NCI-H1694 (cell line): ENCODE data around the gene HYCC1.
"Not testable (repeated sequence)": the region's sequence is repeated elsewhere in the genome, so short reads cannot be mapped to it uniquely, and the experiment has no call there.

Source experiments
- DNase-seq: peaks from one replicate; lab custom pipeline; 2025; lab: John Stamatoyannopoulos, UW

Gene HYCC1

GRCh38 chr7:23013715-23014649 is at the start of gene HYCC1:
HYCC1 (minus strand) TSS chr7:23014130; CDS start chr7:22991111, 23,019 bp downstream.
- DNase-seq, result peak; percentile 97

DNA sequence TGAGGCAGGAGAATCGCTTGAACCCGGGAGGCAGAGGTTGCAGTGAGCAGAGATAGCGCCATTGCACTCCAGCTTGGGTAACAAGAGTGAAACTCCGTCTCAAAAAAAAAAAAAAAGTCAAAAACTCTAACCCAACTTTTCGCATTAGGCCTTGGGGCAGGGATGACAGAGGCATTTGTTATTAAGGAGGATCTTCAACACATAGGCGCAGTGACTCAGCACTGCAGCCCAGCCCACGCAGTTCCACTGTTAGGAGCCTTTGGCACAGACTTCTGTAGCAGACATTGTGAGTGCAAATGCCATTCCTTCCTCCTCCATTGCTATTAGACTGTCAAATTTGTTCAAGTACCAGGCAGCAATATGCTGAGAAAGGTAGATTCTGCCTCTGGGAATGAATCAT is 48.5 kb upstream of the HYCC1 start:
- DNase-seq, result no peak

DNA sequence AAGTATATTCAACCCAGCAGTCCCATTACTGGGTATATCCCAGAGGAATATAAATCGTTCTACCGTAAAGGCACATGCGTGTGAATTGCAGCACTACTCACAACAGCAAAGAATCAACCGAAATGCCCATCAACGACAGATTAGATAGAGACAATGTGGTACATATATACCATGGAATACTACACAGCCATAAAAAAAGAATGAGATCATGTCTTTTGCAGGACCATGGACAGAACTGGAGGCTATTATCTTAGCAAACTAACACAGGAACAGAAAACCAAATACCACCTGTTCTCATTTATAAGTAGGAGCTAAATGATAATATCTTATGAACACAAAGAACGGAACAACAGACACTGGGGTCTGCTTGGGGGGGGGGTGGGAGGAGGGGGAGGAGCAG is 47.4 kb upstream of the HYCC1 start:
- DNase-seq, result no peak

- no peak for DNase-seq
Observed at GRCh38 chr7:23058408-23059096, 44.6 kb upstream of the HYCC1 start.

GRCh38 chr7:23055582-23056178 is 41.8 kb upstream of the HYCC1 start:
- peak; percentile 64 for DNase-seq

GRCh38 chr7:23051124-23051485 is 37.2 kb upstream of the HYCC1 start:
- DNase-seq, result not testable (repeated sequence)

- DNase-seq, result not testable (repeated sequence)
Observed at GRCh38 chr7:23046336-23046735, 32.4 kb upstream of the HYCC1 start.

GRCh38 chr7:23045086-23045485 is 31.2 kb upstream of the HYCC1 start:
- not testable (repeated sequence) for DNase-seq

- no peak for DNase-seq
Observed at GRCh38 chr7:23044581-23044980, 30.7 kb upstream of the HYCC1 start.

GRCh38 chr7:23043441-23043840 is 29.5 kb upstream of the HYCC1 start:
- no peak for DNase-seq

DNA sequence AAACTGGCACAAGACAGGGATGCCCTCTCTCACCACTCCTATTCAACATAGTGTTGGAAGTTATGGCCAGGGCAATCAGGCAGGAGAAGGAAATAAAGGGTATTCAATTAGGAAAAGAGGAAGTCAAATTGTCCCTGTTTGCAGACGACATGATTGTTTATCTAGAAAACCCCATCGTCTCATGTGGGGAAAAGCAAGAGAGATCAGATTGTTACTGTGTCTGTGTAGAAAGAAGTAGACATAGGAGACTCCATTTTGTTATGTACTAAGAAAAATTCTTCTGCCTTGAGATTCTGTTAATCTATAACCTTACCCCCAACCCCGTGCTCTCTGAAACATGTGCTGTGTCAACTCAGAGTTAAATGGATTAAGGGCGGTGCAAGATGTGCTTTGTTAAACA is 25.7 kb upstream of the HYCC1 start:
- not testable (repeated sequence) for DNase-seq

- not testable (repeated sequence) for DNase-seq
Observed at GRCh38 chr7:23035542-23036371, 21.8 kb upstream of the HYCC1 start.

- no peak for DNase-seq
Observed at GRCh38 chr7:23027261-23027660, 13.3 kb upstream of the HYCC1 start.

DNA sequence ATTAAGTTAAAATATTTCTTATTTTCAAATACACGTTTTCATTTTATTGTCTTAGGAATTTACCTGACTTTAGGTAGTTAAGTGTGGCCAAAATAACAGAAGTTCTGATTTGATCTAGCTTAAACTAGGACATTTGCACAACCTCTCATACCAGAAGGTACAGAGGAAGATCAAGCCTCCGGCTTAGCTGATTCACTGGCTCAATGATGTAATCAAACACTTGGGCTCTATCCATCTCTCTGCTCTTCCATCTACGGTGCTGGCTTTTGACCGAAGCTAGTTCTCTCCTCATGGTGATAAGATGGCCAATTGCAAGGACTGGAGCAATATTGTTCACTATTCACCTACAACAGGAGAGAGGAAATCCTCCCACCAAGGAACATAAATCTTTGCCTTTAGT is 12.2 kb upstream of the HYCC1 start:
- DNase-seq, result no peak

GRCh38 chr7:23024454-23024853 is 10.5 kb upstream of the HYCC1 start:
- DNase-seq, result no peak

- DNase-seq, result no peak
Observed at GRCh38 chr7:23022851-23023250, 8.9 kb upstream of the HYCC1 start.

DNA sequence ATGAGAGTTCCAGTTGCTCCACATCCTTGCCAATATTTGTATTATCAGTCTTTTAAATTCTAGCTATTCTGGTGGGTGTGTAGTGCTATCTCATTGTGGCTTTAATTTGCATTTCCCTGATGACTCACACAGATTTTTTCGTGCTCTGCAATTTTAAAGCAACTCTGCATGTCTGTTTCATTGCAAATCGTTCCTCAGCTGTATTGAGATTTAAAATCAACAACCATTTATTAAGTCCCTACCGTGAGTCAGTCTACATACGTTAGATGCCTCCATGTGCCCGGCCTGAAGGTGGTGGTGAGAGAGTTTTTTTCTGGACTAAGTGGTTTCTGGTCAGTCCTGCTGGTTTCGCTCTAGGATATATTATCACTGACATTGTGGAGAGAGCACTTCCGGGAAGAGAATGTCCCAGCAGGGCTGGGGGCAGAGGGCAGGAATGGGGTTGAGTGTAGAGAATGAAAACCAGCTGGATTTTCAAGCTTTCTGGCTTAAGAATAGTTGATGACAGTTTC is 8.4 kb upstream of the HYCC1 start:
- no peak for DNase-seq

GRCh38 chr7:23021596-23021995 is 7.7 kb upstream of the HYCC1 start:
- DNase-seq, result no peak

DNA sequence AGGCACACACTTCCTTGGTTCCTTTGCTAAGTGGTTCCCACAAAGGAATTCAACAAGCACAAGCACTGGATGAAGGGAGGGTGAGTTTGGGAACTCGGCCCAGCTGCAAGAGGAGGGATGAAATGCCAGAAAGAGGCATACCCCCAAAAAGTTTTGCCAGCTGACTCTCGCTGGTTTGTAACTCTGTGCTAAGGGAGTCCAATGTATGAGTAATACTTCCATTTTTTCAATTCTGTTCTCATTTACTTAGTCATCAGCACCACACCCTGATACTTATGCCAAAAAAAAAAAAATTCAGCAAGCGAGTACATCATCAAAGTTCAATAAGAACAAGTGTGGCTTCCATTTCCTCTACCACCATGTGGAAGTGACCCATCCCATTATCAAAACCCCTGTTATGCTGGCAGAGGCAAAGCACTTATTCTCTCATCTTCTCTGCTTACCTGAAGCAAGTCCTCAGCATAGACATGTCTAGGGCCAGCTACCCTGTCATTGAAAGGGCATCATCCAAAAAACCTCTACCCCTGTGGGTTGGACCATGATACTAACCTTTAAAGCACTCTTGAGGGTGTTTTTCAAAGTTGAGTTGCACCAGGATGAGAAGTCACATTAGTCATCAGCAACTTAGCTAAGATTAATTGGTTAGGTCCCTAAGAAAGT is 6.9 kb upstream of the HYCC1 start:
- no peak for DNase-seq

GRCh38 chr7:23018750-23019149 is 4.8 kb upstream of the HYCC1 start:
- DNase-seq, result no peak

- DNase-seq, result no peak
Observed at GRCh38 chr7:23017309-23017708, 3.4 kb upstream of the HYCC1 start.
